ENCODE measurements around the gene SLC45A3.

The SLC45A3 gene

GRCh38 chr1:205616563-205617293, 63.6 kb downstream of the SLC45A3 start:
- no peak for DNase-seq (ENCODE audit: low read depth)
- H3K4me3 ChIP-seq (ENCODE audit: low read length) = no peak overlapping the region
- no peak for TF ChIP-seq CTCF (conservative IDR thresholded peaks at IDR 0.05; ENCODE audit: low read length)

- H3K4me3 ChIP-seq (ENCODE audit: low read length) = no peak overlapping the region
- TF ChIP-seq CTCF (conservative IDR thresholded peaks at IDR 0.05; ENCODE audit: low read length) = no peak
- no peak for DNase-seq (ENCODE audit: low read depth)
Measured at GRCh38 chr1:205615789-205616188, 64.5 kb downstream of the SLC45A3 start.

- DNase-seq (ENCODE audit: low read depth) = no peak
- TF ChIP-seq CTCF (conservative IDR thresholded peaks at IDR 0.05; ENCODE audit: low read length) = no peak
- no peak overlapping the region for H3K4me3 ChIP-seq (ENCODE audit: low read length)
Measured at GRCh38 chr1:205613854-205614412, 66.4 kb downstream of the SLC45A3 start.

GRCh38 chr1:205612556-205612955, 67.8 kb downstream of the SLC45A3 start:
- DNase-seq (ENCODE audit: low read depth) = no peak
- no peak overlapping the region for H3K4me3 ChIP-seq (ENCODE audit: low read length)
- TF ChIP-seq CTCF (conservative IDR thresholded peaks at IDR 0.05; ENCODE audit: low read length) = no peak

- no peak for DNase-seq (ENCODE audit: low read depth)
- no peak overlapping the region for H3K4me3 ChIP-seq (ENCODE audit: low read length)
- TF ChIP-seq CTCF (conservative IDR thresholded peaks at IDR 0.05; ENCODE audit: low read length) = no peak
Measured at GRCh38 chr1:205612104-205612503, 68.2 kb downstream of the SLC45A3 start.

GRCh38 chr1:205610901-205611466, 69.3 kb downstream of the SLC45A3 start:
- DNase-seq (ENCODE audit: low read depth) = no peak
- H3K4me3 ChIP-seq (ENCODE audit: low read length) = no peak overlapping the region
- no peak for TF ChIP-seq CTCF (conservative IDR thresholded peaks at IDR 0.05; ENCODE audit: low read length)

- TF ChIP-seq CTCF (conservative IDR thresholded peaks at IDR 0.05; ENCODE audit: low read length) = no peak
- no peak overlapping the region for H3K4me3 ChIP-seq (ENCODE audit: low read length)
- peak; percentile 27 for DNase-seq (ENCODE audit: low read depth)
Measured at GRCh38 chr1:205610036-205610435, 70.3 kb downstream of the SLC45A3 start.
